SU-DHL-6 (cell line): ENCODE data around the gene CABP7.

Experiments used
- H2AFZ ChIP-seq: fragments of 200-600 bp; sonication (generic); 2 replicates; pipeline ENCODE4 v1.6.1; 2014; ENCODE audit warnings: low read depth, mild to moderate bottlenecking, moderate library complexity, mixed read lengths, antibody characterized with exemption, low read length; ENCODE audit not compliant: severe bottlenecking
- H3F3A ChIP-seq: fragments of 200-600 bp; shearing (Covaris generic); 2 replicates; pipeline ENCODE4 v1.6.0; 2016; ENCODE audit warnings: antibody characterized with exemption, mild to moderate bottlenecking; ENCODE audit not compliant: insufficient read depth
- H3K27ac ChIP-seq: fragments of 200-600 bp; sonication (generic); 2 replicates; pipeline ENCODE4 v1.5.1; 2016; ENCODE audit warnings: low read depth, mild to moderate bottlenecking, low read length, moderate library complexity, mixed read lengths
- H3K27me3 ChIP-seq: fragments of 200-600 bp; sonication (generic), shearing (Covaris generic); 2 replicates; pipeline ENCODE4 v1.6.0; 2014; ENCODE audit warnings: mild to moderate bottlenecking, low read length
- H3K36me3 ChIP-seq: fragments of 200-600 bp; sonication (generic); 2 replicates; pipeline ENCODE4 v1.6.1; 2014; ENCODE audit warnings: mild to moderate bottlenecking, low read length, mixed read lengths
- H3K4me2 ChIP-seq: fragments of 300-600, 200-600 bp; shearing (Covaris generic), sonication (generic); 2 replicates; pipeline ENCODE4 v1.6.0; 2014; ENCODE audit warnings: low read length, low read depth, mild to moderate bottlenecking; ENCODE audit not compliant: poor library complexity, severe bottlenecking
- H3K4me3 ChIP-seq: fragments of 200-600 bp; sonication (generic); 2 replicates; pipeline ENCODE4 v1.5.1; 2014; ENCODE audit warnings: antibody characterized with exemption, low read length, mild to moderate bottlenecking, mixed read lengths; ENCODE audit not compliant: insufficient read depth, poor library complexity, severe bottlenecking
- H3K79me2 ChIP-seq: fragments of 200-600 bp; sonication (generic); 2 replicates; pipeline ENCODE4 v1.6.1; 2014; ENCODE audit warnings: mild to moderate bottlenecking, low read length, moderate library complexity; ENCODE audit not compliant: insufficient read depth
- H3K9ac ChIP-seq: fragments of 200-600 bp; sonication (generic); 2 replicates; pipeline ENCODE4 v1.7.0; 2014; ENCODE audit warnings: mild to moderate bottlenecking, low read length
- H3K9me2 ChIP-seq: fragments of 200-600 bp; sonication (generic); replicated peaks from 2 replicates; pipeline ENCODE4 v1.6.1; 2014; ENCODE audit warnings: low read length; ENCODE audit not compliant: insufficient read depth
- H3K9me3 ChIP-seq: fragments of 200-600 bp; sonication (generic); 2 replicates; pipeline ENCODE4 v1.6.1; 2014; ENCODE audit warnings: low read length, mixed read lengths; ENCODE audit not compliant: insufficient read depth
- H4K20me1 ChIP-seq: fragments of 200-600 bp; sonication (generic); 2 replicates; pipeline ENCODE4 v1.6.1; 2014; ENCODE audit warnings: low read depth, mild to moderate bottlenecking, antibody characterized with exemption, low read length, moderate library complexity, mixed read lengths
- EZH2phosphoT487 ChIP-seq: fragments of 200-600 bp; sonication (generic), shearing (Covaris generic); conservative IDR thresholded peaks from 2 replicates; pipeline ENCODE4 v1.6.1; 2018; ENCODE audit warnings: mild to moderate bottlenecking, antibody characterized with exemption, low read length, moderate library complexity, mixed read lengths
- TF ChIP-seq, protein P1 (sequence below): fragments of 200-600 bp; sonication (generic); IDR thresholded peaks from one replicate; pipeline ENCODE4 v1.5.1; 2017; ENCODE audit warnings: antibody characterized with exemption, mild to moderate bottlenecking, low read length, moderate library complexity; ENCODE audit not compliant: insufficient read depth, poor library complexity, severe bottlenecking

Gene CABP7

DNA sequence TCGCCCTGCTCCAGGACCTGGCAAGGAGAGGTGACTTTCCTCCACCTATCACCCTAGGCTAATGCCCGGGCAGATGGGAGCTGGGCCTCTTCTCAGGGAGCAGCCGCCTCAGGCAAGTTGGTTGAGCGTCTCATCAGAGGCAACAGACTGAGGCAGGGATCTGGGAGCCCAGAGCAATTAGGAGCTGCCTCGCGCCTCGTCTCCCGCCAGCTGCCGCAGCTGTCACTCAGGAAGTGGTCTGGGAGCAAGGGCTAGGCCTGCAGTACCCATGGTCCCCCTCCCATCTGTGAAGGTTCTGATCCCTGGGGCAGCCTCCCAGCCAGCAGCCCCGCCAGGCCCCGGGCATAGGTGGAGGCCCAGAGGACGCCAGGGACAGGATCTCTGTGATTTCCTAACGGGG lies 4.6 kb upstream of the CABP7 start:
- Histone ChIP-seq H3K9me3 (no peaks in the 10 kb centered on the region), H2AFZ (no peak overlapping the region), H3K27me3 (no peaks in the 10 kb centered on the region), H3K27ac (no peak overlapping the region), H4K20me1 (no peaks in the 10 kb centered on the region), H3K9ac (no peak overlapping the region), H3K36me3 (no peaks in the 10 kb centered on the region), H3K9me2 (no peaks in the 10 kb centered on the region), H3K4me2 (no peak overlapping the region), H3K79me2 (no peaks in the 10 kb centered on the region), H3F3A (no peaks in the 10 kb centered on the region), H3K4me3 (no peak overlapping the region)
- no peak for TF ChIP-seq EZH2phosphoT487
- TF ChIP-seq, protein P1, sequence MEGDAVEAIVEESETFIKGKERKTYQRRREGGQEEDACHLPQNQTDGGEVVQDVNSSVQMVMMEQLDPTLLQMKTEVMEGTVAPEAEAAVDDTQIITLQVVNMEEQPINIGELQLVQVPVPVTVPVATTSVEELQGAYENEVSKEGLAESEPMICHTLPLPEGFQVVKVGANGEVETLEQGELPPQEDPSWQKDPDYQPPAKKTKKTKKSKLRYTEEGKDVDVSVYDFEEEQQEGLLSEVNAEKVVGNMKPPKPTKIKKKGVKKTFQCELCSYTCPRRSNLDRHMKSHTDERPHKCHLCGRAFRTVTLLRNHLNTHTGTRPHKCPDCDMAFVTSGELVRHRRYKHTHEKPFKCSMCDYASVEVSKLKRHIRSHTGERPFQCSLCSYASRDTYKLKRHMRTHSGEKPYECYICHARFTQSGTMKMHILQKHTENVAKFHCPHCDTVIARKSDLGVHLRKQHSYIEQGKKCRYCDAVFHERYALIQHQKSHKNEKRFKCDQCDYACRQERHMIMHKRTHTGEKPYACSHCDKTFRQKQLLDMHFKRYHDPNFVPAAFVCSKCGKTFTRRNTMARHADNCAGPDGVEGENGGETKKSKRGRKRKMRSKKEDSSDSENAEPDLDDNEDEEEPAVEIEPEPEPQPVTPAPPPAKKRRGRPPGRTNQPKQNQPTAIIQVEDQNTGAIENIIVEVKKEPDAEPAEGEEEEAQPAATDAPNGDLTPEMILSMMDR = no peak

DNA sequence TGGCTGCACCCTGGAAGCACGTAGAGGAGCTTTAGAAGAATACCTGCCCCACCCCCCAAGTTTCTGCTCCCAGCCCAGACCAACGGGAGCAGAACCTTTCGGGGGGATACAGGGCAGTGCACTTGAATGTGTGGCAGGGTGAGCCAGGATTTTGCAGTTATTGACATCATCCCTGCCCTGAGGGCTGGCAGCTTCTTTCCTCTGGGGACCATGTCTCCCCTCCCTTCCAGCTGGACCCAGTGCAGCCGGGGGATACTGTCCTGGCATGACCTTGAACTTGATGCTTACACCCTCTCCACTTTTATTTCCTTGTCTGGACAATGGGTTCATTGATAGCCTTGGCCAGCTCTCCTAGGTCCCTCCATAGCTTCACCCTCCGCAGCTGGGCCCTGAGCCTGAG lies 4.1 kb upstream of the CABP7 start:
- H3K4me2 ChIP-seq = no peak overlapping the region
- H3K4me3 ChIP-seq = no peak overlapping the region

DNA sequence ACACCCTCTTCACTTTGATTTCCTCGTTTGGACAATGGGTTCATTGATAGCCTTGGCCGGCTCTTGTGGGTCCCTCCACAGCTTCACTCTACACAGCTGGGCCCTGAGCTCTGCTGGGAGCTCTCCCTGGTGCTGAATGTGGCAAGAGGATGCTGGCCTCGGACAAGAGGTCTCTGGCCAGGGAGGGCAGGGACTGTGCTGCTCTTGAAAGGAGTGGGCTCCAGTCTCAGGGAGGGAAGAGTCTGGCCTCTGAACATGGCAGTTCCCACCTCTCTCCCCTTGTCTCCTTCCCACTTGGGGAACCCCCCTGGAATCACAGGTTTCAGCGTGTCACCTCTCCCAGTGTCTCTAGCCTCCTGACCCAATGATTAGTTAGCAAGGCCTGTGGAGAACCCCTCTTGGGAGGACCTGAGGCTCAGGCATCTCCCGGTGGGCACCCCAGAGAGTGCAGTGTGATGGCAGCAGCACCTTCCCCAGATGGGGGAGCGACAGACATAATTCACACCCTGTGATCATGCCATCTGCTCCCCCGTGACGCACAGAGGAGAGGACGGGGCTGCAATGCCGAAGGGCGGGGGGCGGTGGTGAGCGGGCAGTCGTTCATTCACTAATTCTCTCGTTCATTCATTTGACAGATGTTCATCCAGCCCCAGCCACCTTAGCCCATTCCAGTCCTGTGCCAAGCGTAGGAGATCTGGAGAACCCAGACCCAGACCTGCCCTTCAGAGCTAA lies 2.8 kb upstream of the CABP7 start:
- Histone ChIP-seq H2AFZ (no peak overlapping the region), H3K4me3 (no peak overlapping the region), H3K4me2 (no peak overlapping the region), H3K9ac (no peak overlapping the region), H3K27ac (no peak overlapping the region), H3K9me2 (no peaks in the 10 kb centered on the region), H3F3A (no peaks in the 10 kb centered on the region), H3K9me3 (no peaks in the 10 kb centered on the region), H4K20me1 (no peaks in the 10 kb centered on the region), H3K79me2 (no peaks in the 10 kb centered on the region), H3K36me3 (no peaks in the 10 kb centered on the region), H3K27me3 (no peaks in the 10 kb centered on the region)
- TF ChIP-seq, protein P1 = no peak
- TF ChIP-seq EZH2phosphoT487 = no peak

More for the DNA sequence above, 4.1 kb upstream of the CABP7 start:
- Histone ChIP-seq H3K27me3 (no peaks in the 10 kb centered on the region), H3K27ac (no peak overlapping the region), H3K36me3 (no peaks in the 10 kb centered on the region), H3K9me3 (no peaks in the 10 kb centered on the region), H3K79me2 (no peaks in the 10 kb centered on the region), H3K9me2 (no peaks in the 10 kb centered on the region), H3K9ac (no peak overlapping the region), H2AFZ (no peak overlapping the region), H4K20me1 (no peaks in the 10 kb centered on the region), H3F3A (no peaks in the 10 kb centered on the region)
- TF ChIP-seq, protein P1 = no peak
- no peak for TF ChIP-seq EZH2phosphoT487
